Upper lobe of left lung (tissue), 4 donors: Measurements from ENCODE around the gene ZDHHC11B.
"Not testable (repeated sequence)": the region's sequence is repeated elsewhere in the genome, so short reads cannot be mapped to it uniquely, and the experiment has no call there.

Source experiments
- POLR2A ChIP-seq, 4 donors: fragments of 450-650 bp; IDR thresholded peaks; one replicate each; pipeline ENCODE4 v1.5.1; 2016 to 2017; ENCODE audit warnings: antibody characterized with exemption in 4 of 4, mild to moderate bottlenecking in 2 of 4
- POLR2AphosphoS5 ChIP-seq, 2 donors: sonication (generic); formaldehyde crosslinking; IDR thresholded peaks; one replicate each; pipeline ENCODE4 v1.5.1; 2017; ENCODE audit warnings: antibody characterized with exemption in 2 of 2
- TF ChIP-seq, protein P1 (sequence below), 6 experiments: fragments of 450-650 bp in 4 of 6; fragments of 200-600 bp in 2 of 6; sonication (generic) in 2 of 6; IDR thresholded peaks; one replicate each; pipeline ENCODE4 v1.5.1; 2016 to 2019; ENCODE audit warnings: antibody characterized with exemption in 6 of 6

DNA sequence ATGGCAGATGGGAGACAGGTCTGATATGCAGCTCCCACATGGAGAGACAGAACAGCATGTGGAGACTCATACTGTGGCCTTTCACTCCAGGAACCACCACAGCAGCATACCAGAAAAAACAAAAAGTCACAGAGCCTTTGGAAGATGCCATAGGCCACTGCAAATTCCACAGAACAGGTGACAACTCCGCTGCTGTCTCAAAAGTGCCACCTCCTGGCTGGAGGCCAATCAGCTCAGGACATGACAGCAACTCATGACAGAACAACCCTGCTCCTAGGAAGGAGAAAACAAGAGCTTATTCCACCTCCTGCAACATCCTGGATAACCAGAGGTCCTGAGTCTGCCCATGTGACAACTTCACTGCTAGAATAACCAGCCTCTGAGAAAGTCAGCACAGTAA, 50.4 kb downstream of the ZDHHC11B start:
- TF ChIP-seq, protein P1, sequence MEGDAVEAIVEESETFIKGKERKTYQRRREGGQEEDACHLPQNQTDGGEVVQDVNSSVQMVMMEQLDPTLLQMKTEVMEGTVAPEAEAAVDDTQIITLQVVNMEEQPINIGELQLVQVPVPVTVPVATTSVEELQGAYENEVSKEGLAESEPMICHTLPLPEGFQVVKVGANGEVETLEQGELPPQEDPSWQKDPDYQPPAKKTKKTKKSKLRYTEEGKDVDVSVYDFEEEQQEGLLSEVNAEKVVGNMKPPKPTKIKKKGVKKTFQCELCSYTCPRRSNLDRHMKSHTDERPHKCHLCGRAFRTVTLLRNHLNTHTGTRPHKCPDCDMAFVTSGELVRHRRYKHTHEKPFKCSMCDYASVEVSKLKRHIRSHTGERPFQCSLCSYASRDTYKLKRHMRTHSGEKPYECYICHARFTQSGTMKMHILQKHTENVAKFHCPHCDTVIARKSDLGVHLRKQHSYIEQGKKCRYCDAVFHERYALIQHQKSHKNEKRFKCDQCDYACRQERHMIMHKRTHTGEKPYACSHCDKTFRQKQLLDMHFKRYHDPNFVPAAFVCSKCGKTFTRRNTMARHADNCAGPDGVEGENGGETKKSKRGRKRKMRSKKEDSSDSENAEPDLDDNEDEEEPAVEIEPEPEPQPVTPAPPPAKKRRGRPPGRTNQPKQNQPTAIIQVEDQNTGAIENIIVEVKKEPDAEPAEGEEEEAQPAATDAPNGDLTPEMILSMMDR (IDR thresholded peaks at IDR 0.05) = not testable (repeated sequence)
- TF ChIP-seq POLR2AphosphoS5, POLR2A (IDR thresholded peaks at IDR 0.05): not testable (repeated sequence)
